HEK293T (cell line): ENCODE data around the gene RANBP10.

Experiments
- BHLHE40 ChIP-seq: fragments of 450-650 bp; IDR thresholded peaks from 2 replicates; pipeline ENCODE4 v1.6.1; 2016; ENCODE audit warnings: mild to moderate bottlenecking, moderate library complexity, borderline replicate concordance
- ELF4 ChIP-seq: fragments of 450-650 bp; IDR thresholded peaks from 2 replicates; pipeline ENCODE4 v1.6.1; 2017; ENCODE audit warnings: antibody characterized with exemption
- FOXA1 ChIP-seq: fragments of 450-650 bp; IDR thresholded peaks from 2 replicates; pipeline ENCODE4 v1.6.1; 2016; ENCODE audit warnings: mild to moderate bottlenecking
- FOXM1 ChIP-seq: fragments of 450-650 bp; IDR thresholded peaks from 2 replicates; pipeline ENCODE4 v1.6.1; 2017; ENCODE audit warnings: mild to moderate bottlenecking, borderline replicate concordance
- HDGF ChIP-seq: fragments of 450-650 bp; IDR thresholded peaks from 2 replicates; pipeline ENCODE4 v1.6.1; 2017; ENCODE audit warnings: antibody characterized with exemption, borderline replicate concordance
- LEF1 ChIP-seq: fragments of 450-650 bp; IDR thresholded peaks from 2 replicates; pipeline ENCODE4 v1.6.1; 2017; ENCODE audit warnings: mild to moderate bottlenecking, borderline replicate concordance
- NFRKB ChIP-seq: fragments of 450-650 bp; IDR thresholded peaks from 2 replicates; pipeline ENCODE4 v1.6.1; 2016; ENCODE audit warnings: mild to moderate bottlenecking, moderate library complexity
- SP1 ChIP-seq: fragments of 450-650 bp; IDR thresholded peaks from 2 replicates; pipeline ENCODE4 v1.6.1; 2017
- SUZ12 ChIP-seq: fragments of 450-650 bp; IDR thresholded peaks from 2 replicates; pipeline ENCODE4 v1.6.1; 2016; ENCODE audit warnings: mild to moderate bottlenecking
- ZNF384 ChIP-seq: fragments of 450-650 bp; IDR thresholded peaks from 2 replicates; pipeline ENCODE4 v1.6.1; 2016
- TF ChIP-seq, protein P1 (sequence below): fragments of 450-650 bp; IDR thresholded peaks from 2 replicates; pipeline ENCODE4 v1.6.1; 2016

DNA sequence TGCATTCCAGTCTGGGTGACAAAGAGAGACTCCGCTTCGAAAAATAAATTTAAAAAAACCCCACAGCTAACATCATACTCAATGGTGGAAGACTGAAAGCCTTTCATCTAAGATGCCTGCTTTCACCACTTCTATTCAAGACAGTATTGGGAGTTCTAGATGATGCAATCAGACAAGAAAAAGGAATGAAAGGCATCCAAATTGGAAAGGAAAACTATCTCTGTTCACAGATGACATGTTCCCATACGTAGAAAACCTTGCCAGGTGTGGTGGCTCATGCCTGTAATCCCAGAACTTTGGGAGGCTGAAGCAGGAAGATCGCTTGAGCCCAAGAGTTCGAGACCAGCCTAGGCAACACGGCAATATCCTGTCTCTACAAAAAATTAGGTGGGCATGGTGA is 31.1 kb downstream of the RANBP10 start:
- TF ChIP-seq SP1 (no peak), SUZ12 (no peak), ZNF384 (no peak), FOXA1 (no peak), BHLHE40 (no peak), HDGF (no peak), ELF4 (no peak), NFRKB (no peak), FOXM1 (no peak), LEF1 (no peak)
- TF ChIP-seq, protein P1, sequence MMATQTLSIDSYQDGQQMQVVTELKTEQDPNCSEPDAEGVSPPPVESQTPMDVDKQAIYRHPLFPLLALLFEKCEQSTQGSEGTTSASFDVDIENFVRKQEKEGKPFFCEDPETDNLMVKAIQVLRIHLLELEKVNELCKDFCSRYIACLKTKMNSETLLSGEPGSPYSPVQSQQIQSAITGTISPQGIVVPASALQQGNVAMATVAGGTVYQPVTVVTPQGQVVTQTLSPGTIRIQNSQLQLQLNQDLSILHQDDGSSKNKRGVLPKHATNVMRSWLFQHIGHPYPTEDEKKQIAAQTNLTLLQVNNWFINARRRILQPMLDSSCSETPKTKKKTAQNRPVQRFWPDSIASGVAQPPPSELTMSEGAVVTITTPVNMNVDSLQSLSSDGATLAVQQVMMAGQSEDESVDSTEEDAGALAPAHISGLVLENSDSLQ = no peak
